Measurements from ENCODE around the gene TNFRSF1A.

DNA sequence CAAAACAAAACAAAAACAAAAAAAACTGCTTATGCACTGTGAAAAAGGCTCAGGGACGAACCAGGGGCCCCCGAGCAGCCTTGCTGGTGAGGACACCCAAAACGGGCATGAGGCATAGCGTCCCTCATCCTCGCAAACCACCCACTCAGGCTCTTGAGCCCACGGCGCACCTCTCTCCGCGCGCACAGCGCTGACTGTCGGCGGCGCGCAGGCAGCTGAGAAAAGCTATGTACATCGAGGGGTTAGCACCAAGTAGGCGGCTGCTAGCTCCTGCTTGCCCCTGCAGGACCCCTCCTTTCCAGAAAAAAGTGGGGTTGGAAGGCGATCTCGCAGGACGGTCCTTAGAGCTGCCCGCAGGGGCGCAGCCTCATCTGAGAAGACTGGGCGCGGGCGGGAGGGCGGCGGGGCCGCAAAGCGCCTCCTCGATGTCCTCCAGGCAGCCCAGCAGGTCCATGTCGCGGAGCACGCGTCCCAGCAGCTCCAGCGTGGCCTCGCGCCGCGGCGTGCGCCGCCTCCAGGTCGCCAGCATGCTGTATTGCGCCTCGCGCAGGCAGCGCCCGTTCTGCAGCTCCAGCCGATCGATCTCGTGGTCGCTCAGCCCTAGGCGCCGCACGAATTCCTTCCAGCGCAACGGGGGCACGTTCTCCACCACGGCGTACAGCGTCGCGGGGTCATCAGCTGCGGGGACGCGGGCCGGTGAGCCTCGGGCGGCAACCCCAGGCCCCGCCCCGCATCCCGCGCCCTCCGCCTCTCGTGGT, 12.8 kb downstream of the TNFRSF1A start:
- TF ChIP-seq, protein P1, sequence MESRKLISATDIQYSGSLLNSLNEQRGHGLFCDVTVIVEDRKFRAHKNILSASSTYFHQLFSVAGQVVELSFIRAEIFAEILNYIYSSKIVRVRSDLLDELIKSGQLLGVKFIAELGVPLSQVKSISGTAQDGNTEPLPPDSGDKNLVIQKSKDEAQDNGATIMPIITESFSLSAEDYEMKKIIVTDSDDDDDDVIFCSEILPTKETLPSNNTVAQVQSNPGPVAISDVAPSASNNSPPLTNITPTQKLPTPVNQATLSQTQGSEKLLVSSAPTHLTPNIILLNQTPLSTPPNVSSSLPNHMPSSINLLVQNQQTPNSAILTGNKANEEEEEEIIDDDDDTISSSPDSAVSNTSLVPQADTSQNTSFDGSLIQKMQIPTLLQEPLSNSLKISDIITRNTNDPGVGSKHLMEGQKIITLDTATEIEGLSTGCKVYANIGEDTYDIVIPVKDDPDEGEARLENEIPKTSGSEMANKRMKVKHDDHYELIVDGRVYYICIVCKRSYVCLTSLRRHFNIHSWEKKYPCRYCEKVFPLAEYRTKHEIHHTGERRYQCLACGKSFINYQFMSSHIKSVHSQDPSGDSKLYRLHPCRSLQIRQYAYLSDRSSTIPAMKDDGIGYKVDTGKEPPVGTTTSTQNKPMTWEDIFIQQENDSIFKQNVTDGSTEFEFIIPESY (IDR thresholded peaks at IDR 0.05) = no peak
- no peak for TF ChIP-seq TAF1 (conservative IDR thresholded peaks at IDR 0.05)
- TF ChIP-seq, protein P2, sequence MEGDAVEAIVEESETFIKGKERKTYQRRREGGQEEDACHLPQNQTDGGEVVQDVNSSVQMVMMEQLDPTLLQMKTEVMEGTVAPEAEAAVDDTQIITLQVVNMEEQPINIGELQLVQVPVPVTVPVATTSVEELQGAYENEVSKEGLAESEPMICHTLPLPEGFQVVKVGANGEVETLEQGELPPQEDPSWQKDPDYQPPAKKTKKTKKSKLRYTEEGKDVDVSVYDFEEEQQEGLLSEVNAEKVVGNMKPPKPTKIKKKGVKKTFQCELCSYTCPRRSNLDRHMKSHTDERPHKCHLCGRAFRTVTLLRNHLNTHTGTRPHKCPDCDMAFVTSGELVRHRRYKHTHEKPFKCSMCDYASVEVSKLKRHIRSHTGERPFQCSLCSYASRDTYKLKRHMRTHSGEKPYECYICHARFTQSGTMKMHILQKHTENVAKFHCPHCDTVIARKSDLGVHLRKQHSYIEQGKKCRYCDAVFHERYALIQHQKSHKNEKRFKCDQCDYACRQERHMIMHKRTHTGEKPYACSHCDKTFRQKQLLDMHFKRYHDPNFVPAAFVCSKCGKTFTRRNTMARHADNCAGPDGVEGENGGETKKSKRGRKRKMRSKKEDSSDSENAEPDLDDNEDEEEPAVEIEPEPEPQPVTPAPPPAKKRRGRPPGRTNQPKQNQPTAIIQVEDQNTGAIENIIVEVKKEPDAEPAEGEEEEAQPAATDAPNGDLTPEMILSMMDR (IDR thresholded peaks at IDR 0.05; ENCODE audit: low read depth, low read length, missing input control) = no peak
- no peak for TF ChIP-seq GABPA (IDR thresholded peaks at IDR 0.05 in 1 of 2, conservative IDR thresholded peaks at IDR 0.05 in 1 of 2)
- TF ChIP-seq RAD21 (IDR thresholded peaks at IDR 0.05) = no peak
- TF ChIP-seq, protein P3, sequence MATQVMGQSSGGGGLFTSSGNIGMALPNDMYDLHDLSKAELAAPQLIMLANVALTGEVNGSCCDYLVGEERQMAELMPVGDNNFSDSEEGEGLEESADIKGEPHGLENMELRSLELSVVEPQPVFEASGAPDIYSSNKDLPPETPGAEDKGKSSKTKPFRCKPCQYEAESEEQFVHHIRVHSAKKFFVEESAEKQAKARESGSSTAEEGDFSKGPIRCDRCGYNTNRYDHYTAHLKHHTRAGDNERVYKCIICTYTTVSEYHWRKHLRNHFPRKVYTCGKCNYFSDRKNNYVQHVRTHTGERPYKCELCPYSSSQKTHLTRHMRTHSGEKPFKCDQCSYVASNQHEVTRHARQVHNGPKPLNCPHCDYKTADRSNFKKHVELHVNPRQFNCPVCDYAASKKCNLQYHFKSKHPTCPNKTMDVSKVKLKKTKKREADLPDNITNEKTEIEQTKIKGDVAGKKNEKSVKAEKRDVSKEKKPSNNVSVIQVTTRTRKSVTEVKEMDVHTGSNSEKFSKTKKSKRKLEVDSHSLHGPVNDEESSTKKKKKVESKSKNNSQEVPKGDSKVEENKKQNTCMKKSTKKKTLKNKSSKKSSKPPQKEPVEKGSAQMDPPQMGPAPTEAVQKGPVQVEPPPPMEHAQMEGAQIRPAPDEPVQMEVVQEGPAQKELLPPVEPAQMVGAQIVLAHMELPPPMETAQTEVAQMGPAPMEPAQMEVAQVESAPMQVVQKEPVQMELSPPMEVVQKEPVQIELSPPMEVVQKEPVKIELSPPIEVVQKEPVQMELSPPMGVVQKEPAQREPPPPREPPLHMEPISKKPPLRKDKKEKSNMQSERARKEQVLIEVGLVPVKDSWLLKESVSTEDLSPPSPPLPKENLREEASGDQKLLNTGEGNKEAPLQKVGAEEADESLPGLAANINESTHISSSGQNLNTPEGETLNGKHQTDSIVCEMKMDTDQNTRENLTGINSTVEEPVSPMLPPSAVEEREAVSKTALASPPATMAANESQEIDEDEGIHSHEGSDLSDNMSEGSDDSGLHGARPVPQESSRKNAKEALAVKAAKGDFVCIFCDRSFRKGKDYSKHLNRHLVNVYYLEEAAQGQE (IDR thresholded peaks at IDR 0.05) = no peak
- no peak for TF ChIP-seq YY1 (IDR thresholded peaks at IDR 0.05)
- no peak for TF ChIP-seq SP1 (IDR thresholded peaks at IDR 0.05)
- TF ChIP-seq JUND (IDR thresholded peaks at IDR 0.05) = no peak
- TF ChIP-seq, protein P4, sequence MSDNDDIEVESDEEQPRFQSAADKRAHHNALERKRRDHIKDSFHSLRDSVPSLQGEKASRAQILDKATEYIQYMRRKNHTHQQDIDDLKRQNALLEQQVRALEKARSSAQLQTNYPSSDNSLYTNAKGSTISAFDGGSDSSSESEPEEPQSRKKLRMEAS (IDR thresholded peaks at IDR 0.05) = no peak
- no peak for TF ChIP-seq RXRA (IDR thresholded peaks at IDR 0.05)
- no peak for TF ChIP-seq HNF4G (IDR thresholded peaks at IDR 0.05)
- no peak for TF ChIP-seq EGR1 (IDR thresholded peaks at IDR 0.05; ENCODE audit: low read depth in 2 of 2)
- TF ChIP-seq, protein P5, sequence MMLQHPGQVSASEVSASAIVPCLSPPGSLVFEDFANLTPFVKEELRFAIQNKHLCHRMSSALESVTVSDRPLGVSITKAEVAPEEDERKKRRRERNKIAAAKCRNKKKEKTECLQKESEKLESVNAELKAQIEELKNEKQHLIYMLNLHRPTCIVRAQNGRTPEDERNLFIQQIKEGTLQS (IDR thresholded peaks at IDR 0.05) = no peak

Measured in liver (tissue), 3 donors.